Choroid plexus epithelial cell (primary cell): Measurements from ENCODE around the gene C1orf21.

Experiments used
- DNase-seq: peaks from one replicate; pipeline ENCODE4 v3.0.0-alpha.2; 2010; ENCODE audit warnings: low read depth
- H3K4me3 ChIP-seq: 2 replicates; pipeline ENCODE4 v1.5.1; 2011; ENCODE audit warnings: low read depth, mild to moderate bottlenecking, control low read depth, low read length, moderate library complexity
- TF ChIP-seq, protein P1 (sequence below): conservative IDR thresholded peaks from 2 replicates; pipeline ENCODE4 v1.5.1; 2011; ENCODE audit warnings: low read depth, mild to moderate bottlenecking, control low read depth, inconsistent platforms, low read length, moderate library complexity

C1orf21 gene

DNA sequence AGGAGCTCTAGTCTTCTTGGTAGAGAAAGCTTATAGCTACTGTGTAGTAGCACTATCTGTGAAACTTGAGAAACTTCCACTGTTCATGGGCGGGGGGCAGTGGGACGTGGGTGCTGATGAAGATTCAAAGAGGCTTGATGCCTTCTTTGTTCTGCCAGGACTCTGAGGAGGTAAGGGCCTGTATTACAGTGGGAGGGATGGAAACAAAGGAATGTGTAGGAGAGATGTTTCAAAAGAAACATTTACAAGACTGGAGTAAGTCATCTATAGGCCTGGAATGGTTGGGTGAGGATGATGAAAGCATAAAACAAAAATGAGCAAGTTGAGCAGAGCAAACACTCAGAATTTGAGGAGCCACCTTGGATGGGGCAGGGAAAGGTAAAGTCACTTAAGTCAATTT, 89.4 kb downstream of the C1orf21 start:
- no peak overlapping the region for H3K4me3 ChIP-seq
- TF ChIP-seq, protein P1, sequence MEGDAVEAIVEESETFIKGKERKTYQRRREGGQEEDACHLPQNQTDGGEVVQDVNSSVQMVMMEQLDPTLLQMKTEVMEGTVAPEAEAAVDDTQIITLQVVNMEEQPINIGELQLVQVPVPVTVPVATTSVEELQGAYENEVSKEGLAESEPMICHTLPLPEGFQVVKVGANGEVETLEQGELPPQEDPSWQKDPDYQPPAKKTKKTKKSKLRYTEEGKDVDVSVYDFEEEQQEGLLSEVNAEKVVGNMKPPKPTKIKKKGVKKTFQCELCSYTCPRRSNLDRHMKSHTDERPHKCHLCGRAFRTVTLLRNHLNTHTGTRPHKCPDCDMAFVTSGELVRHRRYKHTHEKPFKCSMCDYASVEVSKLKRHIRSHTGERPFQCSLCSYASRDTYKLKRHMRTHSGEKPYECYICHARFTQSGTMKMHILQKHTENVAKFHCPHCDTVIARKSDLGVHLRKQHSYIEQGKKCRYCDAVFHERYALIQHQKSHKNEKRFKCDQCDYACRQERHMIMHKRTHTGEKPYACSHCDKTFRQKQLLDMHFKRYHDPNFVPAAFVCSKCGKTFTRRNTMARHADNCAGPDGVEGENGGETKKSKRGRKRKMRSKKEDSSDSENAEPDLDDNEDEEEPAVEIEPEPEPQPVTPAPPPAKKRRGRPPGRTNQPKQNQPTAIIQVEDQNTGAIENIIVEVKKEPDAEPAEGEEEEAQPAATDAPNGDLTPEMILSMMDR: no peak
- DNase-seq: no peak

DNA sequence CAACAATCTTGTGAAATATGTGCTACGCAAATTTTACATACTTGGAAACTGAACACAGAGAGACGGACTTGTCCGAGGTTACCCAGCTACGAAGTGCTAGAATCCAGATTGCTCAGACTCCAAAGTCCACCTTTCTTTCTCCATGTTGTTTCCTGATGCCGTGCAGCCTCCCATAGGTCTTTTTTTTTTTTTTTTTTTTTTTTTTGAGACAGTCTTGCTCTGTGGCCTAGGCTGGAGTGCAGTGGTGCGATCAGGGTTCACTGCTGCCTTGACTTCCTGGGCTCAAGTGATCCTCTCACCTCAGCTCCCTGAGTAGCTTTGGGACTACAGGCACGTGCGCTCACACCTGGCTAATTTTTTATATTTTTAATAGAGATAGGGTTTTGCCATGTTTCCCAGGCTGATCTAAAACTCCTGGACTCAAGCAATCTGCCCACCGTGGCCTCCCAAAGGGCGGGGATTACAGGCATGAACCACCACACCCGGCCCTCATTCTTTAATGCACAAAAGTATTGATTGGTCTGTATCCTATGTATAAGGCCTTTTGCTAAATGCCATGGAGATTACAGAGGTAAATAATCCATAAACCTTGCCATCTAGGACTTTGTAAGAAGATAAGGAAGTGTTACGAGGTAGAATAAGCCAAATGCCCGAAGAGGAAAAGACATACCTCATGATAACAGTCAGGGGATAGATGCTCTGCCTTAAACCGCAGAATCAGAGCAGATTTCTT, 92.8 kb downstream of the C1orf21 start:
- H3K4me3 ChIP-seq: no peak overlapping the region
- no peak for DNase-seq
- TF ChIP-seq, protein P1: no peak

DNA sequence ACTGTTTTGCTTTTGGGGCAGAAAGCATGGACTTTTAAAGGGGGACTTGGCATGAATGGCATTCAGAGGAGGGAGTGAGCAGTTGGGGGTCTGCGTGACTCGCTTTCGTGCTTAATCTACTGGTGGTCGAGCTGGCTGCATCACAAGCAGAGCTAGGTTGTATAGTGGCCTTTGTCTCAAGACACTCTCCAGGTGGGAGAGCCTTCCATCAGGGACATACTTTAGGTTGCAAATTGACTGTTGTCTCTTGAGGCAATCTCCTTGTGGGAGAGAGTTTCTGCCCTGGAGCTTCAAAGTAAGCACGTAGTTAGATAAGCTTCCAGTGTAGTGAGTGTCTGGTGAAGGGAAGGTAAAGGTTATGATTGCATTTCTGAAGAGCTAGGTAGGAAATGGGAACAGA, 93.9 kb downstream of the C1orf21 start:
- H3K4me3 ChIP-seq: no peak overlapping the region
- DNase-seq: no peak
- TF ChIP-seq, protein P1: no peak

DNA sequence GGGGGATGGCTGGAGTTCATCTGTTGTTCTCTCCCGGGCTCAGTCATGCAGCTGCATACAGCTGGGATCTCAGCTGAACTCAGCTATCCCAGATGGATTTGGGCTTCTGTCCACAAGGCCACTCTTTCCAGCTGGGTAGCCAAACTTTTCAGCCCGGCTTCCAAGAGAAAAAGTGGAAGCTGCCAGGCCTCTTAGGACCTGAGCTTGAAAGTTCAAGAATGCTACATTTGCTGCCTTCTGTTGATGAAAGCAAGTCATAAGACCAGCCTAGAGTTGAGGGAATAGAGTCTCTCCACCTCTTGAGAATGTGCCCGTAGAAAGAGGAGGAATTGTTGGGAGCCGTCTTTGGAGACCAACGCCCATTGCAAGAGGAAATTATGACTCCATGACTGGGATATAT, 95.3 kb downstream of the C1orf21 start:
- TF ChIP-seq, protein P1: no peak
- H3K4me3 ChIP-seq: no peak overlapping the region
- no peak for DNase-seq

DNA sequence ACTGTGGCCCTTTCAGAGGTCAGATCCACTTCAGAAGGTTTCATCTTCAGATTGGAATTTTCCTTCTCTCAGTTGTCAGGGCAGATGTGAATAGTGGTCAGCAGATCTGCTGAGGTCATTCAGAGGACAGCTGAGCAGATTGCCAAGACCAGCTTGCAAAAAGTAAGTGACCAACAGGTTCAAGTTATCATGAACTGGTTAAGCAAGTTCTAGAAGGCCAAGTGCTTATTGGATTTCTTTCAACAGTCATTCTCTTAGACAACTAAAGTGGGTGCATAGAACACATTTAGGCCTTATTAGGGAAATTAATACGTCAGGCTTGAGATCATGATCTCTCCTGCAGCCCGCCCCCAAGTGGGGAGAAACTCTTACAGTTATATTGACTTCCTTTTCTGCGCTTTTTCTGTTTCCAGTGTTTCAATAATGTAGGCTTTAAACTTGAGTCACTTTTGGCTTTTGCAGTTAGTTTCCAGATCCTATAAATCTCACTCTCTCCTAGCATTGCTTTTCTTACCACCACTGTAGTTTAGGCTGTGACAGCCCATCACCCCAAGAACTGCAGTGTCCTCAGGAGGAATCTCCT, 96.4 kb downstream of the C1orf21 start:
- peak; percentile 91 for DNase-seq
- no peak overlapping the region for H3K4me3 ChIP-seq
- TF ChIP-seq, protein P1: peak; percentile 30

DNA sequence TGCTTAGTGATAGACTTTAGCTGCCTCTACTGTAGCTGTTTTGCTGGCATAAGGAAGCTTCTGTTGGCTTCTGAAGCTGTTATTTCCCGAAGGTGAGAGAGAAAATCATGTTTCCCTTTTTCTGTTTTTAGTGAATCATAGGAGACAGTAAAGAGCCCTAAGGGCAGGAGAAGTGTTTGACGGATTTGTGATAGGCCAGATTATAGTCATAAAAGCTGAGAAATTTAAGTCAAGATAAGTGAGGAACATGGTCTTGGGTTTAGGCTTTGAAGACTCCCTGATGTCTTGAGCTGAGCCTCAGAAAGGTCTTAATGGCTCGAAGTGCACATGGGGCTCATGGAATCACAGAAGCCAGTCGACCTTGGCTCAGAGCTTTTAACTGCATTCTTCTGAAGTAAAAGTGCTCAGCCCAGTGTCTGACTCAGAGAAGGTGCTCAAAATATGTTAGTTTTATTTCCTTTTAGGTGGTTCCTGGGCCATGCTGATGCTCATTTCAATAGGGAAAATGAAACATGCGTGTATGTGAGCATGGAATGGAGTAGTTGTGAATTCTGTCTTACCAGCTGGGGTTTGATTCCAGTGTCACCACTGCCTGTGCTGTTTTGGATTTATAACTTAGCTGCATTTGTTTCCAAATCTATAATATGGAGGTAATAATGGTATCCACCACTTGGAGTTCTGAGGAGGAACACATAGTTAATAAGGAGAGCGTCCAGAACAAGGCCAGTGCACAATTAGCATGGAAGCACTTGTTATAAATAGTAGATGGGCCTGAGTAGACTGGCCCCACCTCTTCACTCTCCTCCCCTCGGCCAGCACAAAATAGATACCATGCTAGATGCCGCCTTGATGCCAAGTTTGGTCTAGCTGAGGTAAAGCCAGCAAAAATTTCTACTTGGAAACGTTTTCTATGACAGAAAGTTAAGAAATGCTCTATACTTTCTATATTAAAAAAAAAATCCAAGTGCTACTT, 99.2 kb downstream of the C1orf21 start:
- DNase-seq: no peak
- H3K4me3 ChIP-seq: no peak overlapping the region
- TF ChIP-seq, protein P1: no peak
